Measurements from ENCODE around the gene TMEM236. TPM values are rescaled to one million over a fixed set of nuclear protein-coding genes. Genes with fewer than 3 reads are reported as not detected.

Gene TMEM236
- total and polyA plus RNA-seq, 5 donors from 2014 or later = 0.10 to 0.15 (median 0.13) TPM; not detected in 2

DNA sequence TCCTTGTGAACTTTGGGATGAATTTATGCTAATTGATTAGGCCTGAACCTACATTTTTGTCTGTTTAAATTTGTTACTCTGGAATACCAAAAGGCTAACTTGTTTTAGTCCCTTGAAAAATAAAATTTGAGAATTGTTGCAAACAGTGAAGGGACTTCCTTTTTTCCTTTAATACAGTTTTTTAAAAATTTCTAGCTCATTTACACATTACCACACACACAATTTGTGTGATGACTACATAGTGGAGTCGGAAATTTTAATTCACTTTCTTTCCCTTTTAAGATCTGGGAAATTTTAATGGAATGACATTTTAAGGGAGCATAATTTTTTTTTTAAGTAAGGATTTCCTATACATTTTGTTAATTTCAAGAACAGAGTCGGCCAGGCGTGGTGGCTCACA is 8.6 kb upstream of the TMEM236 start:
- H3K9me3 Mint-ChIP-seq = no peaks in the 10 kb centered on the region
- H3K27ac ChIP-seq (ENCODE audit: insufficient read depth, low read length, poor library complexity, severe bottlenecking) = no peak overlapping the region
- no peak overlapping the region for H3K4me3 ChIP-seq (ENCODE audit: low read depth, low read length)
- ATAC-seq (ENCODE audit: low read depth in 2 of 2) (no peak), DNase-seq (no peak)
- H3K9me3 ChIP-seq (ENCODE audit: control insufficient read depth in 2 of 2, low read length in 2 of 2) = no peaks in the 10 kb centered on the region
- H3K27me3 Mint-ChIP-seq = no peaks in the 10 kb centered on the region
- H3K27me3 ChIP-seq (ENCODE audit: control insufficient read depth, insufficient read depth, low read length) = no peaks in the 10 kb centered on the region
- no peak overlapping the region for H3K27ac Mint-ChIP-seq
- H3K4me3 Mint-ChIP-seq = no peak overlapping the region
- no peaks in the 10 kb centered on the region for H3K36me3 ChIP-seq (ENCODE audit: control insufficient read depth, insufficient read depth, low read length)
- H3K36me3 Mint-ChIP-seq = peaks cover 4% of the 10 kb centered on the region
- H3K4me1 Mint-ChIP-seq = peaks cover 11 to 12% (median 12%) of the 10 kb centered on the region in 4 donors
- H3K4me1 ChIP-seq (ENCODE audit: control insufficient read depth, insufficient read depth, low read length, poor library complexity, severe bottlenecking) = peaks cover 3% of the 10 kb centered on the region

DNA sequence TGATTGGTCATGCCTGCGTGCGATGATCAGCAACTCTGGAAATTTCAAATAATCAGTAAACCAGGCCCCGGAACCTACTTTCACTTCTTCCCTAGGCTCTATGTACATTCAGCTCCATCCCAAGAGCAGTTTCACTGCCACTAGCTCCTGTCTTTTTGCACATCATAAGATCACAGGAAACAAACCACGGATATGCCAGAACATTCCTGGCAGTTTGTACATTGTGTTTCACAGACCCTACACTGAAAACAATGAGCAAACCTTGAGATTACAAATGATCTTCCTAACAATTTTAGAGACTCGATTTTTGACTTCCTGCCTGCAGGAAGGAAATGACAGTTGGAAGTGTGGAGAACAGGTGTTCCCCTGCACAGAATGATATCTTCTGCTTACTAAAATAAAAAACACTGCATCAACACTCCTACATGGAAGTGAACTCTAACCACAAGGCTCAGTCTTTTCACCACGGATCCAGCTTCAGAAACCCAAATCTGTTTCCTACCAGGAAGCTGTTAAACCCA is 7.6 kb upstream of the TMEM236 start:
- no peak for ATAC-seq (ENCODE audit: low read depth in 2 of 2)

DNA sequence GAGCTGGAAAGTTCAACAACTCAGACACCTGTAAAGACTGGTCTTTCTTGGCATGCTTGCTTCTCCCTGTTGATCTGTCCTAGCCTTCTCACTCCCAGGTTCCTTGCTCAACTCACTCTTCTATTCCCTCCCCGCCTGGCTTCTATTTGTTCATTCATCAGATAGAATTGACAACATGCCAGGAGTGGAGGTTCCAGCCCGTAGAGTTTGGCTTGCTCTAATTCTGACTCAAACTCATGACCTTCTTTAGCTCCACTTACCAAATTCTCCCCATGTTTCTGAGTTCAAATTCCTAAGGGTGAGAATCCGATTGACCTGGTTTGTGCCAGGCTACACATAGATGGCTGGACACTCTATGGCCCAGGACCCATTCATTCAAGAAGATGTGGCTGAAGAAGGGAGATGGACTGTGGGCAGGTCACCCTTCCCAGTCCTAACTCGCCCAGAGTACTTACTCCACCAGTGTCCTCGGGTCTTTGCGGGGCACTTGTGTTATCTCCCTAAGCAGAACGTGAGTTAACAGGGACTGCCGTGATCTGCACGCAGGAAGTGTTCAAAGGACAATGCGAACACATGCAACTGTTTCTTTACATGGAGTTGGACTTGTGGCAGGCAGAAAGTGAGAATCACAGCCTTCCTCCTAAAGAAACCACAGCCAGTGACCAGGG is 4.0 kb upstream of the TMEM236 start:
- no peak overlapping the region for H3K27ac ChIP-seq (ENCODE audit: insufficient read depth, low read length, poor library complexity, severe bottlenecking)
- no peaks in the 10 kb centered on the region for H3K36me3 ChIP-seq (ENCODE audit: control insufficient read depth, insufficient read depth, low read length)
- peaks cover 2% of the 10 kb centered on the region for H3K4me1 ChIP-seq (ENCODE audit: control insufficient read depth, insufficient read depth, low read length, poor library complexity, severe bottlenecking)
- DNase-seq = no peak
- no peak overlapping the region for H3K4me3 ChIP-seq (ENCODE audit: low read depth, low read length)
- no peak overlapping the region for H3K27ac Mint-ChIP-seq
- peaks cover 5 to 8% (median 6%) of the 10 kb centered on the region in 4 donors for H3K4me1 Mint-ChIP-seq
- no peaks in the 10 kb centered on the region for H3K9me3 Mint-ChIP-seq
- no peaks in the 10 kb centered on the region for H3K27me3 Mint-ChIP-seq
- peaks cover 4% of the 10 kb centered on the region for H3K36me3 Mint-ChIP-seq
- ATAC-seq (ENCODE audit: low read depth in 2 of 2) = no peak
- H3K9me3 ChIP-seq (ENCODE audit: control insufficient read depth in 2 of 2, low read length in 2 of 2) = no peaks in the 10 kb centered on the region
- no peak overlapping the region for H3K4me3 Mint-ChIP-seq
- H3K27me3 ChIP-seq (ENCODE audit: control insufficient read depth, insufficient read depth, low read length) = no peaks in the 10 kb centered on the region

More for the DNA sequence above, 7.6 kb upstream of the TMEM236 start:
- H3K27ac ChIP-seq (ENCODE audit: insufficient read depth, low read length, poor library complexity, severe bottlenecking) = no peak overlapping the region
- no peaks in the 10 kb centered on the region for H3K27me3 Mint-ChIP-seq
- no peaks in the 10 kb centered on the region for H3K9me3 Mint-ChIP-seq
- no peaks in the 10 kb centered on the region for H3K27me3 ChIP-seq (ENCODE audit: control insufficient read depth, insufficient read depth, low read length)
- no peak overlapping the region for H3K4me3 ChIP-seq (ENCODE audit: low read depth, low read length)
- no peaks in the 10 kb centered on the region for H3K9me3 ChIP-seq (ENCODE audit: control insufficient read depth in 2 of 2, low read length in 2 of 2)
- no peak overlapping the region for H3K4me3 Mint-ChIP-seq
- H3K4me1 Mint-ChIP-seq = peaks cover 11 to 12% (median 12%) of the 10 kb centered on the region in 4 donors
- H3K4me1 ChIP-seq (ENCODE audit: control insufficient read depth, insufficient read depth, low read length, poor library complexity, severe bottlenecking) = peaks cover 3% of the 10 kb centered on the region
- H3K36me3 Mint-ChIP-seq = peaks cover 4% of the 10 kb centered on the region
- no peak for DNase-seq
- no peak overlapping the region for H3K27ac Mint-ChIP-seq
- no peaks in the 10 kb centered on the region for H3K36me3 ChIP-seq (ENCODE audit: control insufficient read depth, insufficient read depth, low read length)

DNA sequence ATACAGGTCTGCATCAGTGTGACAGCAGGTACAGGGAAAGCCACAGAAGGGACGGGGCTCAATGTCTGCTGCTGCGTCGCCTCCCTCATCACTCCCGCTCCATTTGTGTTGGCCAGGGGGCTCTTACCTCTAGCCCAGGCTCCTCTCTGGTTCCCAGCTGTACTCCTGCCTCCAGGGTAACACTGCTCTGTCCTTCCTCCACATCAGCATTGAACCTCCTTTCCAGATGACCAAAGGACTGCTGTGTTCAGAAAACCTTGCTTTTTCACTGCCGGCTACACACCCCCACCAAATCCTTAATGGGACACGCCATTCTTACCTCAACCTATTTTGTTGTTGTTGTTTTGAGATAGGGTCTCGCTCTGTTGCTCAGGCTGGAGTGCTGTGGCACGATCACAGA is 2.1 kb upstream of the TMEM236 start:
- H3K27me3 Mint-ChIP-seq = no peaks in the 10 kb centered on the region
- H3K27ac ChIP-seq (ENCODE audit: insufficient read depth, low read length, poor library complexity, severe bottlenecking) = no peak overlapping the region
- H3K27ac Mint-ChIP-seq = no peak overlapping the region
- no peaks in the 10 kb centered on the region for H3K4me1 Mint-ChIP-seq
- no peak overlapping the region for H3K4me3 ChIP-seq (ENCODE audit: low read depth, low read length)
- H3K9me3 Mint-ChIP-seq = no peaks in the 10 kb centered on the region
- DNase-seq = no peak
- H3K27me3 ChIP-seq (ENCODE audit: control insufficient read depth, insufficient read depth, low read length) = no peaks in the 10 kb centered on the region
- no peak for ATAC-seq (ENCODE audit: low read depth in 2 of 2)
- no peaks in the 10 kb centered on the region for H3K36me3 Mint-ChIP-seq
- H3K9me3 ChIP-seq (ENCODE audit: control insufficient read depth in 2 of 2, low read length in 2 of 2) = no peaks in the 10 kb centered on the region
- H3K4me1 ChIP-seq (ENCODE audit: control insufficient read depth, insufficient read depth, low read length, poor library complexity, severe bottlenecking) = no peaks in the 10 kb centered on the region
- H3K4me3 Mint-ChIP-seq = no peak overlapping the region
- H3K36me3 ChIP-seq (ENCODE audit: control insufficient read depth, insufficient read depth, low read length) = no peaks in the 10 kb centered on the region

DNA sequence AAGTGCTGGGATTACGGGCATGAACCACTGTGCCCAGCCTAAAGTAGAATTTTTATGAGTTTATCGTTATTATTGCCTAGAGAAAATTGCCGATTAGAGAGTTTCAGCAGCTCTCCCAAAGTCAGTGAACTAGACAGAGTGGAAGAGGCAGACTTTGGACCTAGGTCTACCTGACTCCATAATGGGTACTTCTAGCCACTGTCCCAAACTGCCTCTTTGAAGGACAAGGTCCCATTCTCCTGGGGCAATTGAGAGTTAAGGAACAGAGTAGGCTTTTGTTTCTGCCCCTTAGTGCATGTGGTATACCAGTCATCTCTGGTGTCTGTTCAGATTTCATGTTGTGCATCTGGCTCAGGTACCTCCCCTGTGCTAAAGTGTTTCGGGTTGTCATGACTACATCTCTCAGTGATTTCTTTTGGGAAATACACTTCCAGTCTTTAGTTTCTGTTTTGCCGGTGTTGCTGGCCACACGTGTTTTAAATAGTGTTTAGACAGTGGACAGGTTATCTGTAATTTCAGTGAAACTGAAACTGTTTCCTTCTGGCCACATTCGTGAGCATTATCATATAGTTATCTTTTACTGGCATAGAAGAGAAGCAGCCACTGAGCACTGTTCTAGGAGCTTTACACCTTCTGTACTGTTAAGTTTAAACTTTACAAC is 4.7 kb downstream of the TMEM236 start:
- Histone ChIP-seq H3K36me3 (ENCODE audit: control insufficient read depth, insufficient read depth, low read length) (no peaks in the 10 kb centered on the region), H3K27me3 (ENCODE audit: control insufficient read depth, insufficient read depth, low read length) (no peaks in the 10 kb centered on the region), H3K27ac (ENCODE audit: insufficient read depth, low read length, poor library complexity, severe bottlenecking) (no peak overlapping the region), H3K4me3 (ENCODE audit: low read depth, low read length) (peak overlapping the region; percentile 70), H3K9me3 (ENCODE audit: control insufficient read depth in 2 of 2, low read length in 2 of 2) (no peaks in the 10 kb centered on the region), H3K4me1 (ENCODE audit: control insufficient read depth, insufficient read depth, low read length, poor library complexity, severe bottlenecking) (no peaks in the 10 kb centered on the region)
- Mint-ChIP-seq H3K4me1 (peaks cover 6 to 9% (median 8%) of the 10 kb centered on the region in 4 donors), H3K27ac (peak overlapping the region in 2 of 3 donors; percentile 19 to 59), H3K4me3 (peak overlapping the region; percentile 33 to 85 (median 44)), H3K27me3 (no peaks in the 10 kb centered on the region), H3K36me3 (peaks cover 2% of the 10 kb centered on the region), H3K9me3 (no peaks in the 10 kb centered on the region)
- ATAC-seq (ENCODE audit: low read depth in 2 of 2) (peak; percentile 43 to 63), DNase-seq (peak in 2 of 3 donors; percentile 6 to 54)

DNA sequence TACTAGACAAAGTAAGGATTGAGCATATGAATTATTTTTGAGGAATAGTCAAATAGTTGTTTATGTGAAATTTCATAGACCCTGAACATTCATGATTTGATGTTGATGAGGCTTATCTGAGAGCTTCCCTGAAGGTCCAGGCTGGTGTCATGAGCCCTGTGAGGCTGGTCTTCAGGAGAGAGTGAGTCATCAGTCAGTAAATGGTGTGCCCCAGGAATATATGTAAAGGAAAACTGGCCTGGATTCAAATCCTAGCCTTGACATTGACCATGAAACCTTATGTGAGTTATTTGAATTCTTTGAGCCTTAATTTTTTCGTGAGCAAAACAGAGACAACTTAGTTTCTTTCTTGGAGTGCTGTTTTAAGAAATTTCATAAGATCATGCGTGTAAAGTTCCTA is 6.2 kb downstream of the TMEM236 start:
- no peaks in the 10 kb centered on the region for H3K36me3 ChIP-seq (ENCODE audit: control insufficient read depth, insufficient read depth, low read length)
- H3K4me3 Mint-ChIP-seq = no peak overlapping the region
- H3K36me3 Mint-ChIP-seq = peaks cover 3% of the 10 kb centered on the region
- H3K4me1 ChIP-seq (ENCODE audit: control insufficient read depth, insufficient read depth, low read length, poor library complexity, severe bottlenecking) = no peaks in the 10 kb centered on the region
- DNase-seq (no peak), ATAC-seq (ENCODE audit: low read depth in 2 of 2) (no peak)
- H3K4me3 ChIP-seq (ENCODE audit: low read depth, low read length) = no peak overlapping the region
- peaks cover 6 to 9% (median 9%) of the 10 kb centered on the region in 4 donors for H3K4me1 Mint-ChIP-seq
- H3K27ac ChIP-seq (ENCODE audit: insufficient read depth, low read length, poor library complexity, severe bottlenecking) = no peak overlapping the region
- no peaks in the 10 kb centered on the region for H3K9me3 ChIP-seq (ENCODE audit: control insufficient read depth in 2 of 2, low read length in 2 of 2)
- peak overlapping the region in 1 of 3 donors; percentile 8 for H3K27ac Mint-ChIP-seq
- no peaks in the 10 kb centered on the region for H3K27me3 ChIP-seq (ENCODE audit: control insufficient read depth, insufficient read depth, low read length)
- no peaks in the 10 kb centered on the region for H3K27me3 Mint-ChIP-seq
- peaks cover 0 to 1% (median 0%) of the 10 kb centered on the region in 7 donors for H3K9me3 Mint-ChIP-seq

DNA sequence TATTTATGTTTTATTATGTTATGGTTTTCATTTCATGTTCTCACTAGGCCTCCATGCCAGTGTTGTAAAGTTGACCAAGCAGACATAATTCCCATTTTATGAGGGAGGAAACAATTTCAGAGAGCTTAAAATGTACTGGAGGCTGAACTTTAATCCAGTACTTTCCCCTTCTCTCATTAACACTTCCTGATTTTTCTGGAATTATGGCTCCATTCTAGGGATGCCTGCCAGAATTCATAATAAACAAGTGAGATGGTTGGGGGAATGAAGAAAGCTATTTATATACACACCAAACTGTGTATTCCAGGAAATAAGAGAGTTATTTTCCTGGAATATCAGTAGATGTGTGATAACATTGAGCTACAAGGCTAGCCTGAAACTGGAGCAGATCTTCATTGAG is 6.9 kb downstream of the TMEM236 start:
- no peaks in the 10 kb centered on the region for H3K27me3 ChIP-seq (ENCODE audit: control insufficient read depth, insufficient read depth, low read length)
- H3K36me3 Mint-ChIP-seq = peaks cover 3% of the 10 kb centered on the region
- no peak for DNase-seq
- H3K4me1 ChIP-seq (ENCODE audit: control insufficient read depth, insufficient read depth, low read length, poor library complexity, severe bottlenecking) = no peaks in the 10 kb centered on the region
- no peak overlapping the region for H3K27ac Mint-ChIP-seq
- no peak overlapping the region for H3K4me3 ChIP-seq (ENCODE audit: low read depth, low read length)
- H3K4me1 Mint-ChIP-seq = peaks cover 6 to 9% (median 9%) of the 10 kb centered on the region in 4 donors
- peaks cover 0 to 1% (median 0%) of the 10 kb centered on the region in 7 donors for H3K9me3 Mint-ChIP-seq
- no peaks in the 10 kb centered on the region for H3K27me3 Mint-ChIP-seq
- ATAC-seq (ENCODE audit: low read depth in 2 of 2) = no peak
- H3K36me3 ChIP-seq (ENCODE audit: control insufficient read depth, insufficient read depth, low read length) = no peaks in the 10 kb centered on the region
- no peak overlapping the region for H3K27ac ChIP-seq (ENCODE audit: insufficient read depth, low read length, poor library complexity, severe bottlenecking)
- no peak overlapping the region for H3K4me3 Mint-ChIP-seq
- H3K9me3 ChIP-seq (ENCODE audit: control insufficient read depth in 2 of 2, low read length in 2 of 2) = no peaks in the 10 kb centered on the region

Measured in CD4-positive, CD25-positive, alpha-beta regulatory T cell (primary cell).